Upper lobe of left lung (tissue), 6 donors: Measurements from ENCODE around the gene DUSP2. TPM values are rescaled to one million over a fixed set of nuclear protein-coding genes. Genes with fewer than 3 reads are reported as not detected.
A peak's percentile ranks its signal among the peaks of the same experiment; 100 is the strongest.

Experiments used
- ATAC-seq, 2 donors: fragments of 200-7000 bp; cut with Tn5 transposase; one replicate each; pipeline ENCODE4 v1.9.1; 2022; ENCODE audit warnings: mild to moderate bottlenecking in 2 of 2, moderate library complexity in 2 of 2; ENCODE audit not compliant: low FRiP score in 2 of 2
- DNase-seq, 2 donors: peaks; one replicate each; pipeline ENCODE4 v3.0.0-alpha.2; 2019 to 2020
- H3K27ac ChIP-seq, 4 donors: fragments of 200-600 bp; sonication (generic); one replicate each; pipeline ENCODE4 v1.5.1; 2016 to 2019
- H3K27me3 ChIP-seq, 4 donors: fragments of 200-600 bp; sonication (generic); one replicate each; pipeline ENCODE4 v1.5.1; 2017 to 2019
- H3K36me3 ChIP-seq, 4 donors: fragments of 200-600 bp; sonication (generic); one replicate each; pipeline ENCODE4 v1.5.1; 2016 to 2019
- H3K4me1 ChIP-seq, 4 donors: fragments of 200-600 bp; sonication (generic); one replicate each; pipeline ENCODE4 v1.5.1; 2018 to 2019
- H3K4me3 ChIP-seq, 4 donors: fragments of 200-600 bp; sonication (generic); one replicate each; pipeline ENCODE4 v1.5.1; 2017 to 2019; ENCODE audit warnings: mild to moderate bottlenecking in 2 of 4, moderate library complexity in 1 of 4
- H3K9me3 ChIP-seq, 4 donors: fragments of 200-600 bp; sonication (generic); one replicate each; pipeline ENCODE4 v1.5.1; 2018 to 2019
- EP300 ChIP-seq, 4 donors: sonication (generic); formaldehyde crosslinking; IDR thresholded peaks; one replicate each; pipeline ENCODE4 v1.5.1; 2017; ENCODE audit warnings: antibody characterized with exemption in 4 of 4, control low read depth in 2 of 4
- POLR2A ChIP-seq, 4 donors: fragments of 450-650 bp; IDR thresholded peaks; one replicate each; pipeline ENCODE4 v1.5.1; 2016 to 2017; ENCODE audit warnings: antibody characterized with exemption in 4 of 4, mild to moderate bottlenecking in 2 of 4
- POLR2AphosphoS5 ChIP-seq, 2 donors: sonication (generic); formaldehyde crosslinking; IDR thresholded peaks; one replicate each; pipeline ENCODE4 v1.5.1; 2017; ENCODE audit warnings: antibody characterized with exemption in 2 of 2
- WGBS, 2 donors: methylation state at CpG; one replicate each; pipeline ENCODE4 v1.1.5; 2017 to 2018; 5-methylcytosine and 5-hydroxymethylcytosine counted together
- total RNA-seq, 6 donors: library from RNA; depleted of rRNA in 4 of 6; stranded (reverse); fragments of >200 nt in 4 of 6; gene quantifications; one replicate each; pipeline versions ENCODE4 v1.1.0 to v1.2.1, GENCODE V29; 2016 to 2021
- TF ChIP-seq, protein P1 (sequence below), 6 experiments: fragments of 450-650 bp in 4 of 6; fragments of 200-600 bp in 2 of 6; sonication (generic) in 2 of 6; IDR thresholded peaks; one replicate each; pipeline ENCODE4 v1.5.1; 2016 to 2019; ENCODE audit warnings: antibody characterized with exemption in 6 of 6
- donor health status: DM: no; HTN: no; CAD: no; lungs with moderate emphysema.
- donor health status: DM: no; HTN: yes; CAD: no; lungs with severe emphysema.

Gene DUSP2
- total RNA-seq, 6 donors from 2014 or later, result 6.9 to 21.0 (median 12.5) TPM

DNA sequence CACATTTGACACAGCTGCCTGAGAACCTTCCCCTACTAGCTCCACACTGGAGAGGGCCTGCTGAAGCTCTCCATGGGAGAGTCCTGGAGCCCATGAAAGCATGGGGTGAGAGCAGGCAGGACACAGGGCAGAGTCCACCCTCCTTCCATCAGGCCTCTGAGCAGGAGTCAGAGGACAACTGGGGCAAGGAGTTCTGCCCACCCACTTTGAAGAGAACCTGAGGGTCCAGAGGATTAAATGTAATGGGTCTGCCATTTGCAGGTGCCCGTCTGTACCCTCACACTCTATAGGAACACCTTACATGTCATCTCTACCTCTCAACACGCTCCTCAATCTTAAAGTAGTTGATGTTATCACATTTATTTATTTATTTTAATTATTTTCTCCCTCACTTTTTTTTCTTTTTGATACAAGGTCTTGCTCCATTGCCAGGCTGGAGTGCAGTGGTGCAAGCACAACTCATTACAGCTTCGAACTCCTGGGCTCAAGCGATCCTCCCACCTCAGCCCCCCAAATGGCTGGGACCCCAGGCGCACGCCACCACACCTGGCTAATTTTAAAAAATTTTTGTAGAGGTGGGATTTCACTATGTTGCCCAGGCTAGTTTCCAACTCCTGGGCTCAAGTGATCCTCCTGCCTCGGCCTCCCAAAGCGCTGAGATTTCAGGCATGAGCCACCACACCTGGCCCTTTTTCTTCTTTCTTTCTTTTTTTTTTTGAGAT lies 39.1 kb downstream of the DUSP2 start:
- Histone ChIP-seq H3K4me3 (no peak overlapping the region), H3K27me3 (no peaks in the 10 kb centered on the region), H3K36me3 (no peaks in the 10 kb centered on the region), H3K9me3 (peaks cover 6 to 15% (median 7%) of the 10 kb centered on the region in 4 donors), H3K27ac (no peak overlapping the region), H3K4me1 (peaks cover 0 to 2% (median 0%) of the 10 kb centered on the region in 4 donors)
- TF ChIP-seq POLR2AphosphoS5 (IDR thresholded peaks at IDR 0.05) (no peak), EP300 (IDR thresholded peaks at IDR 0.05) (no peak), POLR2A (IDR thresholded peaks at IDR 0.05) (no peak)
- TF ChIP-seq, protein P1, sequence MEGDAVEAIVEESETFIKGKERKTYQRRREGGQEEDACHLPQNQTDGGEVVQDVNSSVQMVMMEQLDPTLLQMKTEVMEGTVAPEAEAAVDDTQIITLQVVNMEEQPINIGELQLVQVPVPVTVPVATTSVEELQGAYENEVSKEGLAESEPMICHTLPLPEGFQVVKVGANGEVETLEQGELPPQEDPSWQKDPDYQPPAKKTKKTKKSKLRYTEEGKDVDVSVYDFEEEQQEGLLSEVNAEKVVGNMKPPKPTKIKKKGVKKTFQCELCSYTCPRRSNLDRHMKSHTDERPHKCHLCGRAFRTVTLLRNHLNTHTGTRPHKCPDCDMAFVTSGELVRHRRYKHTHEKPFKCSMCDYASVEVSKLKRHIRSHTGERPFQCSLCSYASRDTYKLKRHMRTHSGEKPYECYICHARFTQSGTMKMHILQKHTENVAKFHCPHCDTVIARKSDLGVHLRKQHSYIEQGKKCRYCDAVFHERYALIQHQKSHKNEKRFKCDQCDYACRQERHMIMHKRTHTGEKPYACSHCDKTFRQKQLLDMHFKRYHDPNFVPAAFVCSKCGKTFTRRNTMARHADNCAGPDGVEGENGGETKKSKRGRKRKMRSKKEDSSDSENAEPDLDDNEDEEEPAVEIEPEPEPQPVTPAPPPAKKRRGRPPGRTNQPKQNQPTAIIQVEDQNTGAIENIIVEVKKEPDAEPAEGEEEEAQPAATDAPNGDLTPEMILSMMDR (IDR thresholded peaks at IDR 0.05), result no peak
- 96 to 97% methylated on average over 8 of the region's 8 CpGs for WGBS, 2 donors
- ATAC-seq, result no peak
- DNase-seq, result no peak

DNA sequence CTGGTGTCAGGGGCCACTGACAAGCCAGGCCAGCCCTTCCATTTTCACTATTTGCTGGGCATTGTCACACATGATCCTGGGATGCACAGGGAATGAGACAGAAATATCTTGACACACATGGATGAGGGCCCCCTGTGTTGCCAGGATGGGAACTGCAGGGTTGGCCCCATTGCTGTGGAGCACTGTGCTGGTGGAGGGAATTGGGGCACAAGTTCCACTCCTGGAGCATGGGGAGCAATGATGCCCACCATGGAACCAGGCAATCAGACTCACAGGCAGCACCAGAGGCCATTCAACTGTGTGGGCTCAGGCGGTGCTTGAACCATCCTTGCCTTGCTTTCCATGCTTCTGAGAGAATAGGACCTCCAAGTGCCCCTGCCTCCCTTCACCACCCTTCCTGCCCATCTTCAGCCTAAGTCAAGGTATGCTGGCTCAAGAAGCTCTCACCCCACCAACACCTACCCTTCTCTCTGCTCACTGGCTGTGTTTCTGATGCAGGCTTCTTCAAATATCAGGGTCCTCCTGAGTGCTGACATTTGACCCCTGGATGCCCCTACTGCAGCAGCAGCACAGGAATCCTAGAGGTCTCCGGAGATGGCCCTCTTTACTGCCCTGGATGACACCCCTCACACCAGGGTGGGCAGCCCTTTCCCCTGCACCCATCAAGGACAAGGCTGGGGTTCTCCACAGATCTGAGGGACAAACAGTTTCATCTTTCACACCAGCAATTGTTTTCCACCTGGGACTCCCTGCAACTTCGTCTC lies 39.9 kb downstream of the DUSP2 start:
- H3K36me3 ChIP-seq, result no peaks in the 10 kb centered on the region
- 87 to 97% methylated on average over 3 of the region's 3 CpGs for WGBS, 2 donors
- no peak for DNase-seq
- no peak for ATAC-seq
- no peak overlapping the region for H3K4me3 ChIP-seq
- H3K27ac ChIP-seq, result no peak overlapping the region
- peaks cover 0 to 2% (median 0%) of the 10 kb centered on the region in 4 donors for H3K4me1 ChIP-seq
- TF ChIP-seq, protein P1 (IDR thresholded peaks at IDR 0.05), result no peak
- no peak for TF ChIP-seq EP300 (IDR thresholded peaks at IDR 0.05)
- no peak for TF ChIP-seq POLR2A (IDR thresholded peaks at IDR 0.05)
- TF ChIP-seq POLR2AphosphoS5 (IDR thresholded peaks at IDR 0.05), result no peak
- H3K27me3 ChIP-seq, result no peaks in the 10 kb centered on the region
- H3K9me3 ChIP-seq, result peaks cover 6 to 15% (median 7%) of the 10 kb centered on the region in 4 donors

DNA sequence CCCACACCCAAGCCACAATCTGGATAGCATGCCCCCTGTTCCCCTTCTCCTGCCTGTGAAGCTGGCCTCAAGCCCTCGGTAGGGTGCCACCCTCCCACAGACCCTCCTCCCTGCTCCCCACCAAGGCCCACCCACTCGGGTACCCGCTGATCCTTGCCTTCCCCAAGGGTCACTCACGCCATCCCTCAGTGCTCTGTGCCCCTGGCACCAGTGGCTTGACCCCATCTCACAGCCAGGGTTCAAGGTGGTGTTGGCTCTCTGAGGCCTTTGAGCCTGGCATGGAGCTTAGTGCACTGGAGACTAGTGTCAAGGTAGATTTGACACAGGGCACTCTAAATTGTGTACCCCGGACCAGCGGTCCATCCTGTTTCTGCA lies 40.8 kb downstream of the DUSP2 start:
- H3K27ac ChIP-seq, result no peak overlapping the region
- DNase-seq, result peak in 1 of 2 donors; percentile 15
- 81 to 87% methylated on average over 4 to 6 of the region's 6 CpGs for WGBS, 2 donors

DNA sequence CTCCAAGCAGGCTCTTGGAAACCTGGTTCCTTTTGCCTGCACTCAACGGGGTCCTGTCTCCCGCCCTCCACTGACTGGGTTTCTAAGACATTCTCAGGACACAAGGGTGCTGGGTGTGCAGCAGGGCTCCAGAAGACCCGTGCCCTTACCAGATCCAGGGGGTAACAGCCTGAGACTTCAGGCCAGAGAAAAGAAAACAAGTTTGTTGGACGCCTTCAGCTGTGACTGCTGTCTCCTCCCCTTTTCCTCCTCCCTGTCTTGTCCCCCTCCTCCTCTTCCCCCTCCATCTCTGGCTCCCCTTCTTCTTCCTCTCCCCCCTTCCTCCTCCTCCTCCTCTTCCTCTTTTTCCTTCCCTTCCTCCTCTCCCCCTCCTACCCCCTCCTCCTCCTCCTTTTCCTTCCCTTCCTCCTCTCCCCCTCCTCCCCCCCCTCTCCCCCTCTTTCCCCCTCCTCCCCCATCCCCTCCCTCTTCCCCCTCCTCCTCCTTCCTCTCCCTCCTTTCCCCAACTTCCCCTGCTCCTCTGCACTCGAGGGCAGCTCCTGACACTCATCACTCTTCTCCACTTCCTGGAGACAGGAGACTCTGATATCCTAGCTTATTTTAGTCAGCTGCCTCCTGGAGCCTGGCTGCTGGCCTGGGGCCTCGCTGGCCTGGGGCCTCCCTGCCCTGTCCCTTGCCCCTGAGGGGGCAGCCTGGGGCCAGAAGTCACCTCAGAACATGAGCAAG lies 41.3 kb downstream of the DUSP2 start:
- H3K4me3 ChIP-seq, result no peak overlapping the region
- ATAC-seq (no peak), DNase-seq (peak in 1 of 2 donors; percentile 11)
- peaks cover 6 to 15% (median 7%) of the 10 kb centered on the region in 4 donors for H3K9me3 ChIP-seq
- 33 to 35% methylated on average over 4 to 6 of the region's 6 CpGs for WGBS, 2 donors
- no peaks in the 10 kb centered on the region for H3K36me3 ChIP-seq
- H3K27ac ChIP-seq, result no peak overlapping the region
- TF ChIP-seq EP300 (IDR thresholded peaks at IDR 0.05) (no peak), POLR2AphosphoS5 (IDR thresholded peaks at IDR 0.05) (no peak), POLR2A (IDR thresholded peaks at IDR 0.05) (no peak)
- TF ChIP-seq, protein P1 (IDR thresholded peaks at IDR 0.05), result no peak
- H3K27me3 ChIP-seq, result no peaks in the 10 kb centered on the region
- H3K4me1 ChIP-seq, result peaks cover 0 to 2% (median 0%) of the 10 kb centered on the region in 4 donors

More for the DNA sequence above, 40.8 kb downstream of the DUSP2 start:
- peaks cover 0 to 2% (median 0%) of the 10 kb centered on the region in 4 donors for H3K4me1 ChIP-seq
- H3K9me3 ChIP-seq, result peaks cover 6 to 15% (median 7%) of the 10 kb centered on the region in 4 donors
- no peaks in the 10 kb centered on the region for H3K27me3 ChIP-seq
- TF ChIP-seq POLR2AphosphoS5 (IDR thresholded peaks at IDR 0.05) (no peak), POLR2A (IDR thresholded peaks at IDR 0.05) (no peak), EP300 (IDR thresholded peaks at IDR 0.05) (no peak)
- TF ChIP-seq, protein P1 (IDR thresholded peaks at IDR 0.05), result no peak
- H3K4me3 ChIP-seq, result no peak overlapping the region
- H3K36me3 ChIP-seq, result no peaks in the 10 kb centered on the region
- no peak for ATAC-seq
